GM21390 (cell line): ENCODE data around the gene IFI27.

ENCODE experiments used
- ATAC-seq: cut with Tn5 transposase; IDR thresholded peaks from one replicate; pipeline ENCODE4 v1.9.1; 2021; ENCODE audit not compliant: unreplicated experiment

IFI27 gene

DNA sequence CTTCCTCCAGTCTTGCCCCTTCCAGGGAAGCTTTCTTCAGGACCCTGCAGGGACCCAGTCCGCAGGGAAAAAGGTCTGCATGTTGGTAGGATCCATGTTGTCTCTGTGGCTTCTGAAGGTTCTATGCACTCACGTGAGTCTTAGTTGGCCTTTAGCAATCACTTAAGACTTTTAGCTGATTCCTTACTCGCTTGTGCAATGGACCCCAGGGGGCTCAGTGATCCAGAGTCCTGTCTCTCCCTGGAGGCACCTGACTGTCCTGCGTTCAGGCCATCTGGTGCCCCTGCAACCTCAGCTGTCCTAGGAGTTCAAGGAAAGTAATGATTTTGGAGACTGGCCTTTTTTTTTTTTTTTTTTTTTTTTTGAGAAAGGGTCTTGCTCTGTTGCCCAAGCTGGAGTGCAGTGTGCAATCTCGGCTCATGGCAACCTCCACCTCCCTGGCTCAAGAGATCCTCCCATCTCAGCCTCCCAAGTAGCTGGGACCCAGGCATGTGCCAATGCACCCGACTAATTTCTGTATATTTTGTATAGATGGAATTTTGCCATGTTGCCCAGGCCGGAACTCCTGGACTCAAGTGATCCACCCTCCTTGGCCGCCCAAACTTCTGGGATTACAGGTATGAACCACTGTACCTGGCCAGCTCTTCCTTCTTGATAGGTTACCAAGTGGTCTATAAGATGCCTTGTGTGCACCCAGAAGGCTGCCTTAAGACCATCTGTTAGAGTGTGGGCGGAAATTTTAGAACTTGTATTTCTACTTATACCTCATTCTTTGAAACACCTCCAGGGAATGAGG, 14.2 kb downstream of the IFI27 start:
- no peak for ATAC-seq

- ATAC-seq: no peak
These were observed 15.3 kb downstream of the IFI27 start for GRCh38 chr14:94125659-94126418.

GRCh38 chr14:94126419-94126677, 15.8 kb downstream of the IFI27 start:
- ATAC-seq: no peak

DNA sequence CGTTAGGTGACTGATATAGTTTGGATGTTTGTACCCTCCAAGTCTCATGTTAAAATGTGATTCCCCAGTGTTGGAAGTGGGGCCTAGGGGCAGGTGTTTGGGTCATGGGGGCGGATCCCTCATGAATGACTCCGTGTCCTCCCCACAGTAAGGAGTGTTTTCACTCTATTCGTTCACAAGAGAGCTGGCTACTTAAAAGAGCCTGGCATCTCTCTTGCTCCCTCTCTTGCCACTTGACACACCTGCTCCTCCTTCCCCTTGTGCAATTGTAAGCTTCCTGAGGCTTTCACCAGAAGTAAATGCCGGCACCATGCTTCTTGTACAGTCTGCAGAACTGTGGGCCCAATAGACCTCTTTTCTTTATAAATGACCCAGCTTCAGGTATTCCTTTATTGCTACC, 16.3 kb downstream of the IFI27 start:
- ATAC-seq: no peak

- ATAC-seq: no peak
These were observed 16.8 kb downstream of the IFI27 start for GRCh38 chr14:94127330-94127729.

DNA sequence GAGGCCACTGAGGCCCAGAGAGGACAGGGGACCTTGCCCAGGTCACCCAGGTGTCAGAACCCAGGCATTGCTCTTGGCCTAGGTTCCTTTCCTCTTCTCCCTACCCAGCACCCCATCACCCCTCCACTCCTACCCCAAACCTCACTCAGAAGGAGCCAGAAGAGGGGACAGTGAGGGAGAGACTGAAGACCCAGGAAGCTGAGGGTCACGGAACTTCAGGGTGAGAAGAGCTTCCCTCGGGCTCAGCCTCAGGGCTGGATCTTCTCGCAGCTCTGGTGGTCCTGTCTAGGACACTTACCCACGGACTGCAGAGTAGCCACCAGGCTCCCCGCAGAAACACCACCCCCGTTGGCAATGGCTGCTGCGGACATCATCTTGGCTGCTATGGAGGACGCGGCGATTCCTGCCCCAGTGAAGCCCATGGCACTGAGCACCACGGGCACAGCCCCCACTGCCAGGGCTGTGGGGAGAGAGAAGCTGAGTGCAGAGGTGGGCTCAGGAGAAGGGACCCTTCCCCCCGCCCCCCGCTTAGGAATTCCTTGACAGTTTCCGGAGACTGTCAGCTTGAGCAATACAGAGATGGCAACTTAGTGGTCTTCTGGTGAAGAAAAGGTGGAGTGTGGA, 17.8 kb downstream of the IFI27 start:
- ATAC-seq: no peak

GRCh38 chr14:94129111-94129757, 18.7 kb downstream of the IFI27 start, which contains the start of gene IFI27L2:
Gene IFI27L2 (minus strand): TSS chr14:94129604. CDS start chr14:94129564, 40 bp downstream.
- peak; percentile 86 for ATAC-seq

- ATAC-seq: no peak
These were observed 19.4 kb downstream of the IFI27 start for GRCh38 chr14:94129758-94130414.

GRCh38 chr14:94132285-94132887, 21.9 kb downstream of the IFI27 start:
- ATAC-seq: no peak

DNA sequence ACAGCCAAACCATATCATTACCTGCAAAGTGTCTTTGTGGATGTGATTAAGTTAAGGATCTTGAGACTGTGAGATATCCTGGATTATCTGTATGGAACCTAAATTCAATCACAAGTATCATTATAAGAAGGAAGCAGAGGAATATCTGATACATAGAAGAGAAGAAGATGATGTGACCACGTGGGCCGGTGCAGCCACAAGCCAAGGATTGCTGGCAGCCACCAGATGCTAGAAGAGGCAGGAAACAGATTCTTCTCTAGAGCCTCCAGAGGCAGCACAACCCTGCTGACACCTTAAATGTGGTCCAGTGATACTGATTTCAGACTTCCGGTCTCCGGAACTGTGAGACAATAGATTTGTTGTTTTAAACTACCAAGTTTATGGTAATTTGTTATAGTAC, 24.9 kb downstream of the IFI27 start:
- no peak for ATAC-seq

- ATAC-seq: peak; percentile 85
These were observed 26.2 kb downstream of the IFI27 start for GRCh38 chr14:94136575-94137331.

GRCh38 chr14:94138251-94138650, 27.7 kb downstream of the IFI27 start:
- no peak for ATAC-seq

DNA sequence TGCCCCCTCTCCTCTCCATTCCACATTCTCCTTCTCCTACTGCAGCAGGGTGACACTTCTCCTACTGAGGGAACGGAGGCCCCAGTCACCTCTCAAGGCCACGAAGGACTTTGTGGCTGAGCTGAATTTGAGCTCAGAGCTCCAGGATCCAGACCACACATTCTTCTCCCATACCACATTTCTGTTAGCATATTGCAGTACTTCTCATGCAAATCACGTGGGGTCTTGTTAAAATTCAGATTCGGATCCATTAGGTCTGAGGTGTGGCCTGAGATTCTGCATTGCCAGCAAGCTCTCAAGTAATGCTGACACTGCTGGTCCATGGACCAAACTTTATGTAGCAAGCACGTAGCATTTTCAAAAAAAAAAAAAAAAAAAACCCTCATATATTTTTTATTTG, 28.5 kb downstream of the IFI27 start:
- no peak for ATAC-seq

DNA sequence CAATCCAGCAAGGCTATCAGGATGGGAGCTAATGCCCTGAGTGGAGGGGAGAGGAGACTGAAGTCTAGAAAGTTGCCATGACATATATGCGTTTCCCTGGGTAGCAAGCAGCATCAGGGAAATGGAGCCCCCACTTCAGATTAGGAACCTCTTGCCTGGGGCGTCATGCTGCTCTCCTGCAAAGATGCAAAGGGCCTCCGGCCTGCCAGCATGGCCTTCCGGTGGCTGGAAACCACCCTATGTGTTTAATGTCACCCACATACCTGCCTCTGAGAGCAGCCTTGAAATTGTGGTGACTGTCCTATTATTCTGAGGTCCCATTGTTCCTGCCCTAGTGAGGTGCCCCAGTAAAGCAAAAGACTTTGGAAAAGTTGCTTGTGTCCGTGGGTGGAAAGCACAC, 28.9 kb downstream of the IFI27 start:
- ATAC-seq: no peak

- ATAC-seq: no peak
These were observed 31.7 kb downstream of the IFI27 start for GRCh38 chr14:94142247-94142646.

GRCh38 chr14:94142836-94143235, 32.3 kb downstream of the IFI27 start:
- ATAC-seq: no peak

DNA sequence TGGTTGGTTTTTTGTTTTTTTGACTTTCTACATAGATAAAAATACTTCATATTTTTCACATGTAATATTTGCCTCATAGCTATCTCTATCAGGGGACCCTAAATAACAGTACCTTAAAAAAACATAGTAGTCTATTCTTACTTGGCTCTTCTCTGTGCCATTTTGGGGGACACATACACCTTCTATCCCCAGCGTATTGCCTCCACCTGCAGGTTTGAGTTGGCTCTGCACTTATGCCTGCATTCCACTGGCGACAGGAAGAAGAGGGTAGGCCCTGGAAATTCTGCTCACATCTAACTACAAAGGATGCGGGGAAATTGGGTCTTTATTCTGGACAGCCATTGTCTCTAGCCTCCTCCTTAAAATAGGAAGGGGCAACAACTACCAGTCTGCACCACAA, 32.7 kb downstream of the IFI27 start:
- ATAC-seq: no peak

DNA sequence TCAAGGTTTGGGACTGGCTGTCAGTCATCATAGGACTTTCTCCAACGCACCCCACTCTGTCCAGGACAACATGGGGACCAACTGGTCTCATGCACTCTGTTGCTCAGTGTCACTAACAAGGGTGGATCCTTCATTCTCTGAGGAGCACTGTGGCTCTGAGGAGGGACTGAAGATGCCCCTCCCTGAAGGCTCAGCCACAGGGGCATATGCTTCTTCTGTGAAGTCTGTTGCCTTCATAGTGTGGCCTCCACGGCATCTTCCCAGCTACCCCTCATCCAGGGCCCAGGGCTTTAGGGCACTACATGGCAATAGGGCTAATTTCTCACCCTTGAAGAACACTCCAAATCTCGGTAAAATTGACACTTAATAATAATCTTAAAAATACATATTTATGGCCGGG, 33.2 kb downstream of the IFI27 start:
- ATAC-seq: no peak

DNA sequence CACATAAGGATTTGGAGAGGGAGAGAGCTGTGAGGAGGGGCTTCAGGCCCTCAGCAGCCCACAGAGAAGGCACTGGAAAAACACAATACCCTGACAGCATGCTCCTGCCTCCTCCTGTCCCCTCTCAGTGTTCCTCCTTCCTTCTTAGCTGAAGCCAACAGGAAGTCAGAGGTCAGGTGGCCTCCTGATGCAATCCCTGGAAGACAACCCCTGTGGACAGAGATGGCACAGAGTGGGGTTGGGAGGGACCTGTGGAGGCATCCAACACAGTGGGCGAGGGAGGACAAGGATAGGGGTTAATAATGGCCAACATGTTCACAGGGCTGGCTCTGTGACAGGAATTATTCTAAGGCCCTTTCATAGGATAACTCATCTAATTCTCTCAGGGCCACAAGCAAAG, 34.2 kb downstream of the IFI27 start:
- ATAC-seq: no peak

GRCh38 chr14:94145902-94146527, 35.5 kb downstream of the IFI27 start:
- ATAC-seq: no peak
